ENCODE results near the gene MRPL43. TPM values are rescaled to one million over a fixed set of nuclear protein-coding genes. Genes with fewer than 3 reads are reported as not detected.

The MRPL43 gene
- total RNA-seq, 1 donor = 51.8 TPM

GRCh38 chr10:101002456-101002855 lies 15.2 kb upstream of the MRPL43 start:
- TF ChIP-seq CTCF (IDR thresholded peaks at IDR 0.05; ENCODE audit: insufficient read depth, low read depth, low read length) = no peak
- DNase-seq (ENCODE audit: low read depth) = no peak
- no peak overlapping the region for H3K4me3 ChIP-seq (ENCODE audit: low read depth, low read length)

GRCh38 chr10:101001659-101002035 lies 14.3 kb upstream of the MRPL43 start:
- no peak for DNase-seq (ENCODE audit: low read depth)
- no peak for TF ChIP-seq CTCF (IDR thresholded peaks at IDR 0.05; ENCODE audit: insufficient read depth, low read depth, low read length)
- peak overlapping the region; percentile 91 for H3K4me3 ChIP-seq (ENCODE audit: low read depth, low read length)

- peak; percentile 94 for DNase-seq (ENCODE audit: low read depth)
- no peak for TF ChIP-seq CTCF (IDR thresholded peaks at IDR 0.05; ENCODE audit: insufficient read depth, low read depth, low read length)
- H3K4me3 ChIP-seq (ENCODE audit: low read depth, low read length) = peak overlapping the region; percentile 91
Observed at GRCh38 chr10:101000915-101001658, 13.8 kb upstream of the MRPL43 start.

- no peak for TF ChIP-seq CTCF (IDR thresholded peaks at IDR 0.05; ENCODE audit: insufficient read depth, low read depth, low read length)
- DNase-seq (ENCODE audit: low read depth) = peak; percentile 32
- H3K4me3 ChIP-seq (ENCODE audit: low read depth, low read length) = peak overlapping the region; percentile 91
Observed at GRCh38 chr10:101000127-101000914, 13.0 kb upstream of the MRPL43 start.

- no peak for TF ChIP-seq CTCF (IDR thresholded peaks at IDR 0.05; ENCODE audit: insufficient read depth, low read depth, low read length)
- no peak for DNase-seq (ENCODE audit: low read depth)
- peak within 1 kb of the TSS; percentile 91 for H3K4me3 ChIP-seq (ENCODE audit: low read depth, low read length)
Observed at GRCh38 chr10:100999742-101000126, 12.4 kb upstream of the MRPL43 start, which contains the start of gene LZTS2. TSS of gene LZTS2 (plus strand) at chr10:100999808. CDS start at chr10:101002539, 2,731 bp downstream.

- peak; percentile 80 for DNase-seq (ENCODE audit: low read depth)
- TF ChIP-seq CTCF (IDR thresholded peaks at IDR 0.05; ENCODE audit: insufficient read depth, low read depth, low read length) = peak; percentile 81
- peak overlapping the region; percentile 91 for H3K4me3 ChIP-seq (ENCODE audit: low read depth, low read length)
Observed at GRCh38 chr10:100998991-100999741, 11.9 kb upstream of the MRPL43 start.

Data from fibroblast of villous mesenchyme (primary cell).